ENCODE measurements around the gene HOXA6. TPM values are rescaled to one million over a fixed set of nuclear protein-coding genes. Genes with fewer than 3 reads are reported as not detected.
A peak's percentile ranks its signal among the peaks of the same experiment; 100 is the strongest.

Gene HOXA6
- total RNA-seq, 1 donor, result 7.6 TPM

DNA sequence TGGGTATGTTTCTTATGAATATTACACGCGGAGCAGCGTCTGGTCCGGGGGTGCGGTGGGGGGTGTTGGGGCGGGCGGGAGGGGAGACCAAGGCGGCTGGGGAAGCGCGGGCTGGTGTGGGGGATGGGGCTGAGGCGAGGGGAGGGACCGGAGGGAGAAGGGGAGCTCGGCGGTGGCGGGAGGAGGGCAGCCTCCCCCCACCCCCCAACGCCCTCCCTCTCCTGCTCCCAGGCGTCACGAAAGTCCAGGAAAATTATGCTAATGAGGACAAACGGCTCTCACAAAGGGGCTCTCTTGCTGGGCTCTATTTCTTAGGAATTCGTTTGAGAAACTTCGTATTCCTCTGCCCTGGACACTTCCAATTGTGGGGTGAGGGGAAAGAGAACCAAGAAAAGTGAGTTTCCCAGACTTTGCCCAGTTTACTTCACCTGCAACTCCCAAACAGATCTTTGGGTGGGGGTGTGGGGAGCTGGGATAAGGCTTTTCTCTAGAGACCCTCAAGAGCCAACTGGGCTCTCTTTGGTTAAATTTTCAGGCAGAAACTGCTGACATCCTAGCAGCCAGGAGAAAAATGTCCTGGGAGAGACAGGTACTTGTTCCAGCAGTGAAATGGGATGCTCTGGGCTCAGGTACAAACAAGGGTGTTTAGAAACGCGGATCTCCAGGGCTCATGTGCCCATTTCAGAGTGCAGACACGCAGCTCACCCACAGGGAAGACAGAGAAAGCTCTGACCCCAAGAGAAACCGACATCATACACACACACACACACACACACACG, 33.4 kb downstream of the HOXA6 start:
- TF ChIP-seq, protein P1, sequence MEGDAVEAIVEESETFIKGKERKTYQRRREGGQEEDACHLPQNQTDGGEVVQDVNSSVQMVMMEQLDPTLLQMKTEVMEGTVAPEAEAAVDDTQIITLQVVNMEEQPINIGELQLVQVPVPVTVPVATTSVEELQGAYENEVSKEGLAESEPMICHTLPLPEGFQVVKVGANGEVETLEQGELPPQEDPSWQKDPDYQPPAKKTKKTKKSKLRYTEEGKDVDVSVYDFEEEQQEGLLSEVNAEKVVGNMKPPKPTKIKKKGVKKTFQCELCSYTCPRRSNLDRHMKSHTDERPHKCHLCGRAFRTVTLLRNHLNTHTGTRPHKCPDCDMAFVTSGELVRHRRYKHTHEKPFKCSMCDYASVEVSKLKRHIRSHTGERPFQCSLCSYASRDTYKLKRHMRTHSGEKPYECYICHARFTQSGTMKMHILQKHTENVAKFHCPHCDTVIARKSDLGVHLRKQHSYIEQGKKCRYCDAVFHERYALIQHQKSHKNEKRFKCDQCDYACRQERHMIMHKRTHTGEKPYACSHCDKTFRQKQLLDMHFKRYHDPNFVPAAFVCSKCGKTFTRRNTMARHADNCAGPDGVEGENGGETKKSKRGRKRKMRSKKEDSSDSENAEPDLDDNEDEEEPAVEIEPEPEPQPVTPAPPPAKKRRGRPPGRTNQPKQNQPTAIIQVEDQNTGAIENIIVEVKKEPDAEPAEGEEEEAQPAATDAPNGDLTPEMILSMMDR (IDR thresholded peaks at IDR 0.05; ENCODE audit: extremely low read depth, low read depth, low read length), result no peak
- peak overlapping the region; percentile 78 for H3K27ac ChIP-seq (ENCODE audit: low read depth, low read length)
- peaks cover 5% of the 10 kb centered on the region for H3K36me3 ChIP-seq (ENCODE audit: insufficient read depth, low read length)
- H3K27me3 ChIP-seq (ENCODE audit: insufficient read depth, low read length), result no peaks in the 10 kb centered on the region
- DNase-seq (ENCODE audit: insufficient read length, low spot score, missing footprints), result peak; percentile 94
- H3K79me2 ChIP-seq (ENCODE audit: insufficient read depth, low read length), result peaks cover 22% of the 10 kb centered on the region
- H2AFZ ChIP-seq (ENCODE audit: low read length), result no peak overlapping the region
- H3K4me2 ChIP-seq (ENCODE audit: insufficient read depth, low read length), result peak overlapping the region; percentile 77
- H4K20me1 ChIP-seq (ENCODE audit: insufficient read depth, low read length), result peaks cover 16% of the 10 kb centered on the region
- no peaks in the 10 kb centered on the region for H3K9me3 ChIP-seq (ENCODE audit: low read depth, low read length)
- peaks cover 46% of the 10 kb centered on the region for H3K4me1 ChIP-seq (ENCODE audit: insufficient read depth, low read length)
- H3K4me3 ChIP-seq (ENCODE audit: insufficient read depth, low read length), result peak overlapping the region; percentile 65

DNA sequence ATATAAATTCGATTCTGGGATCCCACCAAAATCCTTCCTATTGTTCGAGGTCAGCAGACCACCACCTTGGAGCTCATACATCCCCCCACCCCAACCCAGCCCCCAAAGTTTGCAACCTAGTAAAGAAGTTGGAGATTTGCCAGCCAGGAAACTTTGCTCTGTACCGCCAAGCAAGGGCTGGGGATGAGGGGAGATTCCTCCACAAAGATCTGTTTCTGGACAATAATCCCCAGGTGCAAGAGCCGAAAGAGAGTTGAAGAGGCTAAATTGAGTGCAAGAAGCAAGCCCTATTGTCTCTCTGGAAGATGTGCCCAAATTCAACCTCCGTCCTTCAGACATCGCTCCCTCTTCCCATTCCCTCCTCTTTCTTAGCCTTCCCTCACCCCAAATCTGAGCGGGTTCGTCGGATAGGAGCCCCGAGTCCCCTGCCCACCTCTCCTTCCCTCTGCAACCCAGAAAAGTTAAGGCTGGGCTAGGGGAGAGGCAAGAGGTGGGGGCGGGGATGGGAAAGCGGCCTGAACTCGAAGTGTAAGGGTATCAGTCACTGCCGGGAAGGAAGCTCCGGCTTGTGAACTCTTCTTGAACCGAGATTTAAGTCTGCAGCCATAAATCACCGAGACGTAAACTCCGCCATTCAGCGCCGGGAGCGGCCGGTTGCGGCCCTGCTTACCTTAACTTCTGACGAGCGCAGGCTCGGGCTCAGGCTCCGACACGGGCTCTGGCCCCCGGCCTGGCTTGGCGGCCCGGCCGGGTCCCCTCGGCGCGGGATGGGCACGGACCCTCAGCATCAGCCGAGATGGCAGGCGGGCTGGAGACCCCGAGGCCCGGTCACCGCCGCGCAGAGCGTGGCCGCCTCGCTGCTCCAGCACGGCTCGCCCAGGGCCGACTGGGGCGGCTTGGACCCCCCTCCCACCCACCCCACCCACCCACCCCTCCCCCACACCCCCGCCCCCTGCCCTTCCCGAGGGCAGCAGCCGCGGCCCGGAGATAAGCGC, 34.3 kb downstream of the HOXA6 start:
- Histone ChIP-seq H3K9me3 (ENCODE audit: low read depth, low read length) (no peaks in the 10 kb centered on the region), H3K4me2 (ENCODE audit: insufficient read depth, low read length) (peak overlapping the region; percentile 89), H3K36me3 (ENCODE audit: insufficient read depth, low read length) (peaks cover 4% of the 10 kb centered on the region), H3K27me3 (ENCODE audit: insufficient read depth, low read length) (no peaks in the 10 kb centered on the region), H3K4me3 (ENCODE audit: insufficient read depth, low read length) (peak overlapping the region; percentile 64), H4K20me1 (ENCODE audit: insufficient read depth, low read length) (peaks cover 16% of the 10 kb centered on the region), H2AFZ (ENCODE audit: low read length) (no peak overlapping the region), H3K27ac (ENCODE audit: low read depth, low read length) (peak overlapping the region; percentile 97), H3K4me1 (ENCODE audit: insufficient read depth, low read length) (peaks cover 49% of the 10 kb centered on the region), H3K79me2 (ENCODE audit: insufficient read depth, low read length) (peaks cover 22% of the 10 kb centered on the region)
- peak; percentile 85 for DNase-seq (ENCODE audit: insufficient read length, low spot score, missing footprints)
- TF ChIP-seq, protein P1 (IDR thresholded peaks at IDR 0.05; ENCODE audit: extremely low read depth, low read depth, low read length), result no peak

DNA sequence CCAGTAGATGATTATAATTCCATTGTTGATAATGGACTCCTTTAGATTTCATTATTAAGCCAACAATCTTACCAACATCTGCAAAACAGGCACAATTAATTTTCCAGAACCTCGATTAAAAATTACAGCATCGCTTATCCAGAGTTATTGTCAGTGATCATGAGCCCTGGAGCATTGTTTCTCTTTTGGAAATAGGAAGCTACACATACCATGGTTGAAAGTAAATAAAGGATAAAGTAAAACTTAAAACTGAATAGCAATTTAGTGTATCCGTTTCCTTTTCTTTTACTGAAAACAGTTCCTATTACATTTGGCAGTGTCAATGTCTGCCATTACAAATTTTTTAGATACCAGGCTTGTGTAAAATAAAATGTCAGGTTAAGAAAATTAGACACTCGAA, 35.2 kb downstream of the HOXA6 start:
- peak; percentile 84 for DNase-seq (ENCODE audit: insufficient read length, low spot score, missing footprints)
- peaks cover 4% of the 10 kb centered on the region for H3K36me3 ChIP-seq (ENCODE audit: insufficient read depth, low read length)
- H3K4me3 ChIP-seq (ENCODE audit: insufficient read depth, low read length), result peak overlapping the region; percentile 3
- no peak overlapping the region for H2AFZ ChIP-seq (ENCODE audit: low read length)
- peaks cover 22% of the 10 kb centered on the region for H3K79me2 ChIP-seq (ENCODE audit: insufficient read depth, low read length)
- no peaks in the 10 kb centered on the region for H3K9me3 ChIP-seq (ENCODE audit: low read depth, low read length)
- TF ChIP-seq, protein P1 (IDR thresholded peaks at IDR 0.05; ENCODE audit: extremely low read depth, low read depth, low read length), result no peak
- H3K4me2 ChIP-seq (ENCODE audit: insufficient read depth, low read length), result peak overlapping the region; percentile 89
- peaks cover 49% of the 10 kb centered on the region for H3K4me1 ChIP-seq (ENCODE audit: insufficient read depth, low read length)
- H4K20me1 ChIP-seq (ENCODE audit: insufficient read depth, low read length), result peaks cover 13% of the 10 kb centered on the region
- no peaks in the 10 kb centered on the region for H3K27me3 ChIP-seq (ENCODE audit: insufficient read depth, low read length)
- peak overlapping the region; percentile 97 for H3K27ac ChIP-seq (ENCODE audit: low read depth, low read length)
